OCI-LY3 (cell line): ENCODE results near the gene CD200R1.

Experiments
- H2AFZ ChIP-seq: fragments of 200-600, 300-600 bp; shearing (Covaris generic); 2 replicates; pipeline ENCODE4 v1.6.0; 2014; ENCODE audit warnings: antibody characterized with exemption, low read depth, low read length
- H3K27ac ChIP-seq: fragments of 200-600, 300-600 bp; sonication (generic); 2 replicates; pipeline ENCODE4 v1.5.1; 2014; ENCODE audit warnings: mild to moderate bottlenecking, low read length, moderate library complexity, mixed read lengths
- H3K27me3 ChIP-seq: fragments of 200-600, 300-600 bp; sonication (generic); 2 replicates; pipeline ENCODE4 v1.6.1; 2014; ENCODE audit warnings: low read depth, low read length, mixed read lengths
- H3K36me3 ChIP-seq: fragments of 200-600, 300-600 bp; sonication (generic); replicated peaks from 2 replicates; pipeline ENCODE3; 2014; ENCODE audit warnings: low read depth, low read length, mixed read lengths
- H3K4me1 ChIP-seq: fragments of 300-600, 200-600 bp; sonication (generic); 2 replicates; pipeline ENCODE4 v1.6.1; 2014; ENCODE audit warnings: low read length, mixed read lengths
- H3K4me2 ChIP-seq: fragments of 200-600, 300-600 bp; sonication (generic); 2 replicates; pipeline ENCODE4 v1.6.1; 2014; ENCODE audit warnings: low read length, mixed read lengths
- H3K4me3 ChIP-seq: fragments of 300-600, 200-600 bp; sonication (generic); 2 replicates; pipeline ENCODE4 v1.5.1; 2014; ENCODE audit warnings: antibody characterized with exemption, mild to moderate bottlenecking, low read length, moderate library complexity
- H3K79me2 ChIP-seq: fragments of 300-600, 200-600 bp; shearing (Covaris generic); 2 replicates; pipeline ENCODE4 v1.6.1; 2014; ENCODE audit warnings: mild to moderate bottlenecking, low read length, mixed read lengths
- H3K9ac ChIP-seq: fragments of 300-600, 200-600 bp; shearing (Covaris generic); 2 replicates; pipeline ENCODE4 v1.6.0; 2014; ENCODE audit warnings: mild to moderate bottlenecking, low read length, moderate library complexity
- H3K9me3 ChIP-seq: fragments of 200-600, 300-600 bp; shearing (Covaris generic); 2 replicates; pipeline ENCODE4 v1.6.1; 2014; ENCODE audit warnings: low read length, mixed read lengths; ENCODE audit not compliant: insufficient read depth
- H4K20me1 ChIP-seq: fragments of 200-600, 300-600 bp; sonication (generic); 2 replicates; pipeline ENCODE4 v1.6.1; 2016; ENCODE audit warnings: low read length, mixed read lengths; ENCODE audit not compliant: insufficient read depth
- CTCF ChIP-seq: fragments of 200-600, 300-600 bp; sonication (generic); IDR thresholded peaks from 2 replicates; pipeline ENCODE4 v1.5.1; 2014; ENCODE audit warnings: antibody characterized with exemption, low read length, low read depth
- EZH2phosphoT487 ChIP-seq: fragments of 200-600 bp; shearing (Covaris generic); IDR thresholded peaks from 2 replicates; pipeline ENCODE4 v1.6.1; 2018; ENCODE audit warnings: antibody characterized with exemption, mixed run types, low read depth

The CD200R1 gene

GRCh38 chr3:112889357-112889756, 85.5 kb downstream of the CD200R1 start:
- Histone ChIP-seq H3K9me3 (no peaks in the 10 kb centered on the region), H3K79me2 (no peaks in the 10 kb centered on the region), H3K36me3 (no peaks in the 10 kb centered on the region), H3K4me1 (peaks cover 18% of the 10 kb centered on the region), H3K27me3 (no peaks in the 10 kb centered on the region), H3K4me2 (no peak overlapping the region), H4K20me1 (no peaks in the 10 kb centered on the region), H3K9ac (no peak overlapping the region), H3K4me3 (no peak overlapping the region), H3K27ac (no peak overlapping the region), H2AFZ (no peak overlapping the region)
- TF ChIP-seq CTCF: no peak
- no peak for TF ChIP-seq EZH2phosphoT487

DNA sequence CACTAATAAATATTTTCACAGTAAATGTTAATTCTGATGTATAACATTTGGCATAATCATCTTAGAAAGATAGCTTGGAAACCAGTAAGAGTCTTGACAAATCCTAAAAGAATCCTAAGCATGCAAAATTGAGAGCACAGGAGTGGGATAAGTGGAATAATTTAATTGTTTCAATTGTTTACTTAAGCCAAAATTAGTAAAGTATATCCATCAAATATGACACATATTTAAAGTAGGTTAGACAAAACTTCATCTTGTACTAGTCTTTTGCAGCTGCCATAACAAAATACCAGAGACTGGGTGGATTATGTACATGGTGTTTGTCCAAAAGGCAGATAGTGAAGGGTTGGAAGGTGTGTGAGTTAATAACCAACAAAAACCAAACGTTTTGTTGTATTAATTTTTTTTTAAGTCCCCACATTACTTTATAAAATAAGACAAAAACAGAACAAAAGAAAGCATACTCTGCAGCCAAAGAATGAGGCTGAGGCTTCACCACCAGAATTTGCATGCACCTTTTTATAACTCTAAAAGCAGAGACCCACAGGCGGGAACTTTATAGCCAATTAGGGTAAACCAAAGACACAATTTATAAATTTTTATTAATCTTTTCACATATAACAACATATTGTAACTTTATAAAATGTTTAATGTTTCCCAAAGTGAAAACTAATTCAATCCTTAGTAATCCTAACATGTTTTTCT, 86.4 kb downstream of the CD200R1 start:
- Histone ChIP-seq H3K9me3 (no peaks in the 10 kb centered on the region), H3K4me3 (no peak overlapping the region), H2AFZ (no peak overlapping the region), H3K27me3 (no peaks in the 10 kb centered on the region), H3K4me2 (no peak overlapping the region), H3K79me2 (no peaks in the 10 kb centered on the region), H3K36me3 (no peaks in the 10 kb centered on the region), H4K20me1 (no peaks in the 10 kb centered on the region), H3K4me1 (peaks cover 26% of the 10 kb centered on the region), H3K27ac (no peak overlapping the region), H3K9ac (no peak overlapping the region)
- TF ChIP-seq CTCF (no peak), EZH2phosphoT487 (no peak)

DNA sequence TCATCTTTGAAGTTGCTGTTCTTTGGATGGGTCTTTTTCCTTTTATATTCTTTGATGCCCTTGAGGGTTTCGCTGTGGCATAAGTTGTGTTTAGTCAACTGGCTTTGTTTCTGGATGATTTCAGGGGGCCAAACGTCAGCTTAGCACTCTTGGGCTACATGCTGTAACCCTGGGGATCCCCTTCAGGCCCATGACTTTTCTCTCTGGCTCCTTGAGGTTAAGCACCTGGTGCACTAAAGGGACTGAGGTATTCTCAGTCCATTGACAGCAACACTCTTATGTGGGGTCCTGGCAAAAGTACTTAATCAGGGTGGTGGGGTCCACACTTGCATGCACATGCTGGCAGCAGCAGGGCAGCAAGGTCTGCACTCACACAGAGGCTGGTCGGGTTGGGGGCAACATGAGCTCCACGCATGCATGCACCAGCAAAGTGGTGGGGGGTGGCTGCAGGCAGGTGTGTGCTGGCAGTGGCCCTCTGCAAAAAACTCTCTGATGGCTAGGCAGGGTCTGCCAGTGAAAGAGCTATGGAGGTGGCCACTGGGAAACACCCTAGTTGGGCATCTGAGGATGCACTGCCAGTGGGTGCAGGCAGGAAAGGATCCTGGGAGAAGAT, 90.1 kb downstream of the CD200R1 start:
- Histone ChIP-seq H3K4me1 (peaks cover 42% of the 10 kb centered on the region), H3K36me3 (peaks cover 2% of the 10 kb centered on the region), H3K9me3 (peaks cover 7% of the 10 kb centered on the region; the same call in 1 of the 2 replicates), H3K9ac (no peak overlapping the region), H2AFZ (no peak overlapping the region), H4K20me1 (no peaks in the 10 kb centered on the region), H3K4me3 (no peak overlapping the region), H3K27me3 (no peaks in the 10 kb centered on the region), H3K27ac (no peak overlapping the region), H3K4me2 (0 out of 2 replicates have a peak overlapping the region, but pooled peaks have one; percentile 1), H3K79me2 (no peaks in the 10 kb centered on the region)
- no peak for TF ChIP-seq EZH2phosphoT487
- TF ChIP-seq CTCF: no peak

DNA sequence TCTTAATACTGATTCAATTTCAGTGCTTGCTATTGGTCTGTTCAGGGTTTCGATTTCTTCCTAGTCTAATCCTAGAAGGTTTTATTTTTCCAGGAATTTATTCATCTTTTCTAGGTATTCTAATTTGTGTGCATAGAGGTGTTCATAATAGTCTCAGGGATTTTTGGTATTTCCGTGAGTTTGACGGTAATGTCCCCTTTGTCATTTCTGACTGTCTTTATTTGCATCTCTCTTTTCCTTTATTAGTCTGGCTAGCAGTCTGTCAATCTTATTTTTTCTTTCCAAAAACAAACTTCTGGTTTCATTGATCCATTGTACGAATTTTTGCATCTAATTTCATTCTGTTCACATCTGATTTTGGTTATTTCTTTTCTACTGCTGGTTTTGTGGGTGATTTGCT, 93.0 kb downstream of the CD200R1 start:
- H3K4me1 ChIP-seq: peaks cover 40% of the 10 kb centered on the region
- no peak overlapping the region for H2AFZ ChIP-seq
- H3K9me3 ChIP-seq: peaks cover 7% of the 10 kb centered on the region; the same call in 1 of the 2 replicates
- H3K36me3 ChIP-seq: peaks cover 9% of the 10 kb centered on the region
- no peaks in the 10 kb centered on the region for H3K27me3 ChIP-seq
- H3K9ac ChIP-seq: peak overlapping the region; percentile 24; the same call in 1 of the 2 replicates
- TF ChIP-seq CTCF (no peak), EZH2phosphoT487 (no peak)
- no peaks in the 10 kb centered on the region for H3K79me2 ChIP-seq
- peak overlapping the region; percentile 60 for H3K27ac ChIP-seq
- H4K20me1 ChIP-seq: no peaks in the 10 kb centered on the region
- peak overlapping the region; percentile 50 for H3K4me3 ChIP-seq
- H3K4me2 ChIP-seq: peak overlapping the region; percentile 69
